Activated CD4-positive, alpha-beta memory T cell treated with anti-CD3 and anti-CD28 coated beads, Interleukin-2, amount 10 ng/mL, durations not matched to agents 7 days and 5 days (primary cell): ENCODE measurements around the gene TWSG1. TPM values are rescaled to one million over a fixed set of nuclear protein-coding genes. Genes with fewer than 3 reads are reported as not detected.

Experiments
- CTCF ChIA-PET: fragments of 350-600 bp; sonication (Branson Sonifier 250); formaldehyde crosslinking; loops from one replicate; lab custom pipeline; 2021; ENCODE audit warnings: antibody characterized with exemption, inconsistent platforms; lab: Charles Lee
- POLR2A ChIA-PET: fragments of 350-600 bp; sonication (Branson Sonifier 250); formaldehyde crosslinking; loops from one replicate; lab custom pipeline; 2021; ENCODE audit warnings: antibody characterized with exemption; lab: Charles Lee
- DNase-seq: peaks from one replicate; pipeline ENCODE4 v3.0.0-alpha.2; 2020
- H3K27ac Mint-ChIP-seq: one replicate; pipeline ENCODE4 v1.8.0; 2021; ENCODE audit warnings: mild to moderate bottlenecking, mixed read lengths
- H3K27me3 Mint-ChIP-seq: one replicate; pipeline ENCODE4 v1.8.0; 2021; ENCODE audit warnings: mixed read lengths
- H3K36me3 Mint-ChIP-seq: one replicate; pipeline ENCODE4 v1.8.0; 2021; ENCODE audit warnings: low read depth, mixed read lengths
- H3K4me1 Mint-ChIP-seq: one replicate; pipeline ENCODE4 v1.8.0; 2021; ENCODE audit warnings: mixed read lengths
- H3K4me3 Mint-ChIP-seq: one replicate; pipeline ENCODE4 v1.8.0; 2021; ENCODE audit warnings: mild to moderate bottlenecking, mixed read lengths
- H3K9me3 Mint-ChIP-seq: one replicate; pipeline ENCODE4 v1.8.0; 2021; ENCODE audit warnings: mixed read lengths
- total RNA-seq, 2 experiments: library from RNA; stranded (reverse); gene quantifications; one replicate each; pipeline ENCODE4 v1.2.3, GENCODE V29; 2021

TWSG1 gene
- total RNA-seq, 2 experiments from 2014 or later = 8.6 to 9.6 TPM

DNA sequence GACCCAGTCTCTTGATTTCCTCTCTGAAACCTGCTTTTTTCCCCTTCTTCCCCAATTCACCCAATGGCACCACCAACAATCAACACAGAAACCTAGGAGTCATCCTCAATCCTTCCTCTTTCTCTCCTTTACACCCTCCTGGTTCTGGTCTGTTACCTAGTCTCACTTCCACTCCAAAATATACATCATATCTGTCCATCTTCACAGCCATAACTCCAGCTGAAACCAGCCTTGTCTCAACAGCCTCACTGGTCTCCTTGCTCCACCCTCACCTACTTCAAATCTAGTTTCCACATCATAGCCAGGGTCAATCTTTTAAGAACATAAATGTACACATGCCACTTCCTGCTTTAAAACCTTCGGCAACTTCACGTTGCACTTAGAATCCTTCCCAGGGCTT is 11.8 kb upstream of the TWSG1 start:
- Mint-ChIP-seq H3K9me3 (peaks cover 3% of the 10 kb centered on the region), H3K4me3 (no peak overlapping the region), H3K27ac (no peak overlapping the region), H3K36me3 (no peaks in the 10 kb centered on the region), H3K4me1 (no peaks in the 10 kb centered on the region), H3K27me3 (peaks cover 22% of the 10 kb centered on the region)
- no peak for DNase-seq
- CTCF ChIA-PET = interaction anchor here (1.3 kb wide), 1 partner anchor 12 kb away, joined by 4 read pairs; the partner anchor contains the start of gene TWSG1
- POLR2A ChIA-PET = no interaction called here

DNA sequence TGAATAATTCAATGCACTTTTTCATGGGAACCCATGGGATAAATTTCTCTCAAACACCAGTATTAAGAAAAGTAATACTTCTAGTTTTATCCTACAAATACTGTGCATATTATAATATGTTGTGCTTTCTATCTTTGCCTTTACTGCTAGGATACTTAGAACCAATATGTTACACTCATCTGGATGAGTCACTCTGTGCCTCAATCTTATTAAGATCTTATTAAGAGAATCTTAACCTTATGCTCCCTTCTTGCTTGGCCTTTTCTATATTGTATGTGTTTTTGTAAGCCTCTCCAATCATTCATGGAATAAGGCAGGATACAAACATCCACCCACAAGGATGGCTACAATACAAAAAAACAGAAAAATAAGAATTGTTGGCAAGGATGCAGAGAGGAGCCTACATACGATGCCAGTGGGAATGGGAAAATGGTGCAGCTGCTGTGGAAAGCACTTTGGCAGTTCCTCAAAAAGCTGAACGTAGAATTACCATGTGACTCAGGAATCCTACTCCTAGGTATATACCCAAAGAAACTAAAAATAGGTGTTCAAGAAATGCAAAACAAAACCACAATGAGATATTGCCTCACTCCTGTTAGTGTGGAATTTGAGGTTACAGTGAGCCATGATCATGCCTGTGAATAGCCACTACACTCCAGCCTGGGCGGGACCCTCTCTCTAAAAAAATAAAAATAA is 10.7 kb upstream of the TWSG1 start:
- peaks cover 3% of the 10 kb centered on the region for H3K9me3 Mint-ChIP-seq
- H3K27ac Mint-ChIP-seq = no peak overlapping the region
- CTCF ChIA-PET = interaction anchor here (1.3 kb wide), 1 partner anchor 11 kb away, joined by 4 read pairs; the partner anchor contains the start of gene TWSG1
- no peaks in the 10 kb centered on the region for H3K36me3 Mint-ChIP-seq
- H3K27me3 Mint-ChIP-seq = peaks cover 23% of the 10 kb centered on the region
- POLR2A ChIA-PET = no interaction called here
- no peak overlapping the region for H3K4me3 Mint-ChIP-seq
- no peaks in the 10 kb centered on the region for H3K4me1 Mint-ChIP-seq
- no peak for DNase-seq

DNA sequence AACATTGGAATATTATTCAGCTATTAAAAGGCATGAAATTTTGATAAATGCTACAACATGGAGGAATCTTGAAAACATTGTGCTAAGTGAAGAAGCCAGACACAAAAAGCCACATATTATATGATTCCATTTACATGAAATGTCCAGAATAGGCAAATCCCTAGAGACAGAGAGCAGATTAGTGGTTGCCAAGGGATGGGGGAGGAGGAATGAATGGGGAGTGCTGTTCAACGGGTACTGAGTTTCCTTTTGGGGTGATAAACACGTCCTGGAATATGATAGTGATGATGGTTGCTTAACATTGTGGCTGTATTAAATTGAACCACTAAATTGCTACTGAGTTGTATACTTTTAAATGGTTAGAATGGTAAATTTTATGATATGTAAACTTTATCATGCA is 8.9 kb upstream of the TWSG1 start:
- ChIA-PET CTCF (no interaction called here), POLR2A (interaction anchor here (0.9 kb wide), 1 partner anchor 8 kb away, joined by 3 read pairs; the partner anchor contains the start of gene TWSG1)
- H3K9me3 Mint-ChIP-seq = no peaks in the 10 kb centered on the region
- no peaks in the 10 kb centered on the region for H3K36me3 Mint-ChIP-seq
- no peak for DNase-seq
- peaks cover 20% of the 10 kb centered on the region for H3K27me3 Mint-ChIP-seq
- no peak overlapping the region for H3K4me3 Mint-ChIP-seq
- H3K27ac Mint-ChIP-seq = no peak overlapping the region
- H3K4me1 Mint-ChIP-seq = no peaks in the 10 kb centered on the region

DNA sequence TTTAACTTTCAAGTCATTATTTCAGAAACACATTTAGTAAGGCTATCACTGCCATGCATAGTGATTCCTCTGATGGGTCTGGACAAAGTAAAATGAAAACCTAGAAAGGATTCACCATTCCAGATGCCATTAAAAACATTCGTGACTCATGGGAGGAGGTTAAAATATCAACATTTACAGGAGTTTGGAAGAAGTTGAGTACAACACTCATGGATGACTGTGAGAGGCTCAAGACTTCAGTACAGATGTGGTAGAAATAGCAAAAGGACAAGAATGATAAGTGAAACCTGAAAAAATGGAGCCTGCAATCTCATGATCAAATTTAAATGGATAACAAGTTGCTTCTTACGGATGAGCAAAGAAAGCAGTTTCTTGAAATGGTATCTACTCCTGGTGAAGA is 5.8 kb upstream of the TWSG1 start:
- POLR2A ChIA-PET = no interaction called here
- Mint-ChIP-seq H3K4me1 (peaks cover 2% of the 10 kb centered on the region), H3K9me3 (no peaks in the 10 kb centered on the region), H3K27ac (no peak overlapping the region), H3K4me3 (no peak overlapping the region), H3K36me3 (no peaks in the 10 kb centered on the region), H3K27me3 (peaks cover 24% of the 10 kb centered on the region)
- CTCF ChIA-PET = no interaction called here
- DNase-seq = no peak

DNA sequence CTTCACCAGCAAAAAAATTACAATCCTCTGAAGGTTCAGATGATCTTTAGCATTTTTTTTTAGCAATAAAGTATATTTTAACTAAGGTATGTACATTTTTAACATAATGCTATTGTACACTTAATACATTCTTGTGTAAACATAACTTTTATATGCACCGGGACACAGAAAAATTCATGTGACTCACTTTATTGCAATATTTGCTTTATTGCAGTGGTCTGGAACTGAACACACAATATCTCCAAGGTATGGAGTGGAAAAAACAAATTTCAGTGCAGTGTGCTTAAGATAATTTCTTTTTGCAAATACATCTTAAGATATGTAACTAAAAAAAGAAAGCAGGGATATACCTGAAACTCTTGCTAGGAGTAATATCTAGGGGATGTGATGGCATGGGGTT is 5.1 kb upstream of the TWSG1 start:
- POLR2A ChIA-PET = no interaction called here
- H3K27me3 Mint-ChIP-seq = peaks cover 28% of the 10 kb centered on the region
- no peak overlapping the region for H3K4me3 Mint-ChIP-seq
- H3K36me3 Mint-ChIP-seq = no peaks in the 10 kb centered on the region
- DNase-seq = no peak
- no peak overlapping the region for H3K27ac Mint-ChIP-seq
- H3K4me1 Mint-ChIP-seq = peaks cover 7% of the 10 kb centered on the region
- no peaks in the 10 kb centered on the region for H3K9me3 Mint-ChIP-seq
- CTCF ChIA-PET = no interaction called here

DNA sequence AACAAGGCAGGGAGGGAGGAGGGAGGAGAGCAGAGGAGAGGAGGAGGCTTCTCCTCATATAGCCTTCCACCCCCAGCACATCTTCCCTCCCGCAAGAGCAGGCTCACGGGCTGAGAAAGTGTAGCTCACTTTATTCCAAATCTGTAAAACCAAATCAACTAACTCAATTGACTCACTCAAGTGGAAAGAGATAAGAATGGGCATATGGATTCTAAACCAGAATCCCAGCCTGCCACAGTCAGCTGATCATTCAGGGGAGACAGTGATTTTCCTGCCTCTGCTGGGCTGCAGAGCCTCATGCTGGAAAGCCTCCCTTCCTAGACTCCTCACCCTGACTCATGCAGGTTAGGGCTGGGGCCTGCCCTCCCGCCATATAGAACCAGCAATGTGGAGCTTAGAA is 4.2 kb upstream of the TWSG1 start:
- Mint-ChIP-seq H3K4me1 (peaks cover 10% of the 10 kb centered on the region), H3K36me3 (no peaks in the 10 kb centered on the region), H3K9me3 (no peaks in the 10 kb centered on the region), H3K4me3 (no peak overlapping the region), H3K27ac (no peak overlapping the region), H3K27me3 (peaks cover 28% of the 10 kb centered on the region)
- CTCF ChIA-PET = no interaction called here
- POLR2A ChIA-PET = no interaction called here
- DNase-seq = no peak

DNA sequence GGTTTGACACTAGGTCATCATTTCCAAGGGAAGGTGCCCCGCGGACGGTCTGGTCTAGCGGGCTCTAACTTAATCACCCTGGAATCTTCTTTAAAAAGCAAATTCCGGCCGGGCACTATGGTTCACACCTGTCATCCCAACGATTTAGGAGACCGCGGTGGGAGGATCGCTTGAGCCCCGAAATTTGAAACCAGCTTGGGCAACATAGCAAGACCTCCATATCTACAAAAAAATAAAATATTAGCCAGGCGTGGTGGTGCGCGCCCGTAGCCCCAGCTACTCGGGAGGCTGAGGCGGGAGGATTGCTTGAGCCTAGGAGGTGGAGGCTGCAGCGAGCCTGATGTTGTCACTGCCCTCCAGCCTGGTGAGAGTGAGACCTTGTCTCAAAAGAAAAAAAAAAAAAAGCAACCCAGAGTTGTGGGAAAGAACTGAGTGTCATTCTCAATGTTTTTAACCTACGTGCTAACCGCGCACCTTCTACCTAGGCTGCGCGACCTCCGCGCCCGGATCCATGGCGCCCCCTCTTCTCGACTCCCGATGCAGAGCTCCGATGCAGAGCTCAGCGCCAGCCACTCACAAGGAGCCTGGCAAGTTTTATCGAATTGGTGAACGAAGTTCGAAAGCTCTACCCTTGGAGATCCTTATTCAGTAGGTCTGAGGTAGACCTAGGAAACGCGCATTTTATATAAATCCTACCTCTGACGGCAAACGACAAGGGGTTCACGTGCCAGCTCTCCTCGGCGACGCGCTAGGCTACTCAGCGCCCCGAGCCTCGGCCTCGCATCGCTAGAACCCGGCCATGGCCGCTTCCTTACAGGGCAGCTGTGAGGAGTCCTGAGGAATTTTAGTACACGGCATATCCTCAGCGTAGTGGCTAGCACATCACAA is 888 bp upstream of the TWSG1 start:
- ChIA-PET POLR2A (interaction anchor here (0.9 to 1.6 kb wide), 10 partner anchors 8 to 581 kb away, joined by 3 to 7 read pairs (median 4); partner anchors contain the start of genes ANKRD12, NDUFV2 and VAPA), CTCF (interaction anchor here (0.7 to 1.6 kb wide), 7 partner anchors 11 to 259 kb away, joined by 3 to 4 read pairs (median 3); no protein-coding TSS in a partner anchor)
- H3K9me3 Mint-ChIP-seq = no peaks in the 10 kb centered on the region
- no peak for DNase-seq
- peak overlapping the region; percentile 87 for H3K4me3 Mint-ChIP-seq
- peaks cover 18% of the 10 kb centered on the region for H3K27me3 Mint-ChIP-seq
- H3K36me3 Mint-ChIP-seq = no peaks in the 10 kb centered on the region
- H3K27ac Mint-ChIP-seq = peak overlapping the region; percentile 47
- peaks cover 33% of the 10 kb centered on the region for H3K4me1 Mint-ChIP-seq

DNA sequence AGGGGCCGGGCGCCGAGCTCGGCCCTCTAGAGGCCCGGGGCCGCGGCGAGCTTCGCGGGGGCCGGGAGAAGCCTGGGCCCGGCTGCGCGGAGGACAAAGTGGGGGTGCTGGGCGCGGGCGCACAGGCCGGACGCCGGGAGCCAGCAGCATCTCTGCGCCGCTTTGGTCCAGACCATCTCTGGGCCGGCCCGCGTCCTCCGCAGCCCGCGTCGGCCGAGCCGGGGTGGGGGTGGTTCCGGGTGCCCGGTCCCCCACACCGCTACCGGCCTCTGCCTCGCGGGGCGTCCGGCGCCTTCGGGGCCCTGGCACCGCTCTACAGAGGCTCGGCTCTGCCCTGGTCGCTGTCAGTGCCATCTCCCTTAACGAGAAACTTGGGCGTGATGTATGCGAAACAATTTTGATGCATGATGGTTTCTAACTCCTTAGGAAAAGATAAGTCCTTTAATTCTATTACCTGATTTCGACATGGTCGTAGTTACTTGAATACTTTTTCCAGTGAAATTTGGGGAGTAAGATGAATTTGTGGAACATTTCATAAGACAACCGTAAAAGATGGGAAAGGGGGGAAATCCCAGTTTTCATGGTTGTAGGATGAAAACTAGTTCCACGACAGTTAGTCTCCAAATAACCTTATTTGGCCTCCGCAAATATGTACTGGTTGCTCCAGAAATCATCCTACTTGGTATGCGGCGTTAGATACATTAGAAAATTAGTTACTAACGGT is 562 bp downstream of the TWSG1 start:
- H3K4me1 Mint-ChIP-seq = peaks cover 33% of the 10 kb centered on the region
- no peaks in the 10 kb centered on the region for H3K9me3 Mint-ChIP-seq
- POLR2A ChIA-PET = interaction anchor here (0.6 to 1.6 kb wide), 11 partner anchors 141 to 580 kb away, joined by 3 to 7 read pairs (median 3); partner anchors contain the start of genes ANKRD12, NDUFV2 and VAPA
- H3K36me3 Mint-ChIP-seq = peaks cover 2% of the 10 kb centered on the region
- H3K4me3 Mint-ChIP-seq = peak overlapping the region; percentile 87
- peaks cover 15% of the 10 kb centered on the region for H3K27me3 Mint-ChIP-seq
- DNase-seq = peak; percentile 44
- CTCF ChIA-PET = interaction anchor here (0.9 to 1.6 kb wide), 4 partner anchors 9 to 261 kb away, joined by 3 to 4 read pairs (median 4); no protein-coding TSS in a partner anchor
- H3K27ac Mint-ChIP-seq = no peak overlapping the region

DNA sequence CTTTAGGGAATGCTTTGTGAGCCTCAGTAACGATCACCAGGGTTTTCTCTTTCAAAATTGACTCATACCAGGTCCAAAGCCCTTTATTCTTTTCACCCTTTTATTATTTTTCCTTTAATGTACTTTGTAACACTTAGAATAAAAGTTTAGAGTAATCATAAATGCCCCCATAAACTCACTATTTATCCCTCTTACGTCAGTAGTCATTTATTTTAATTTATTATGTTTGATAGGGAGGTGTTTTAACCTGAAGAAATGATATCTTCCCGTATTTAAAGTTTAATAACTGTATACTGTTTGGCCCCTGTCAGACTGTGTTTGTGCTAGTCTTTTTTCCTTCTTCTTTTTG is 1.1 kb downstream of the TWSG1 start:
- DNase-seq = no peak
- H3K9me3 Mint-ChIP-seq = no peaks in the 10 kb centered on the region
- CTCF ChIA-PET = no interaction called here
- peak overlapping the region; percentile 87 for H3K4me3 Mint-ChIP-seq
- peaks cover 15% of the 10 kb centered on the region for H3K27me3 Mint-ChIP-seq
- no peak overlapping the region for H3K27ac Mint-ChIP-seq
- H3K36me3 Mint-ChIP-seq = peaks cover 6% of the 10 kb centered on the region
- peaks cover 33% of the 10 kb centered on the region for H3K4me1 Mint-ChIP-seq
- POLR2A ChIA-PET = no interaction called here

DNA sequence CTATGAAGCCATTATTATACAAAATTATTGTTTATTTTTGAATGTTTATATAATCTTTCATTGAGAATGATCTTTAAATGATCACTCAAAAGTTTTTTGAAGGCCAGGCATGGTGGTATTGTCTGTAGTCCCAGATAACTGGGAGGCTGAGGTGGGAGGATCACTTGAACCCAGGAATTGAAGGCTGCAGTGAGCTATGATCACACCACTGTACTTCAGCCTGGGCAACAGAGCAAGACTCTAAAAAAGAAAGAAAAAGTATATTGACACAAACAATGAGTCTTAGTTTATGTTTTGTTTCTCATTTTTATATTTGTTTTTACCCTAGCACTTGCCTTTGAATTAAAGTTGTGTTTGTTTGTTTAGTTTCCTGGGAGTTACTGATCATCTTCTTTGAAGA is 2.3 kb downstream of the TWSG1 start:
- Mint-ChIP-seq H3K27me3 (peaks cover 9% of the 10 kb centered on the region), H3K4me3 (no peak overlapping the region), H3K9me3 (no peaks in the 10 kb centered on the region), H3K27ac (no peak overlapping the region), H3K4me1 (peaks cover 34% of the 10 kb centered on the region), H3K36me3 (peaks cover 8% of the 10 kb centered on the region)
- DNase-seq = no peak
- ChIA-PET POLR2A (no interaction called here), CTCF (interaction anchor here (0.7 kb wide), 1 partner anchor 177 kb away, joined by 3 read pairs; no protein-coding TSS in a partner anchor)

DNA sequence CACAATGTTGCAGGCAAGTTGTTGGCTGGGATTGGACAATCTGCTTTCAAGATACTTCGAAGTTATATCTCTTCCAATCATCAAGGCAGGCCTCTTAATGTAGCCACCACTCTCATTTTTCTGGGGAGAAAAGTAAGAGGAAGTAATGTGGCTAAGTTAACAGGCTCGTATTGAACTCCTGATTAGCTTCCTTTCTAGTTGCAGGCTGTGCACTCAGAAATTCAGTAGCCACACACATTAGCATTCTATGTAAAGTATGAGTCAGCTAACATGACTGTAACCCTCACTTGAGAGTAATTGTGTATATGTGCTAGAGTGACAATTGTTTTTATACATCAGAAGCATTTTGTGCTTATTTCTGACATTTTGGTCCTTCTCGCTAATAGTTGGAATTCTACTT is 3.3 kb downstream of the TWSG1 start:
- CTCF ChIA-PET = interaction anchor here (2.2 kb wide), 1 partner anchor 179 kb away, joined by 5 read pairs; no protein-coding TSS in a partner anchor
- peak overlapping the region; percentile 37 for H3K27ac Mint-ChIP-seq
- no peaks in the 10 kb centered on the region for H3K9me3 Mint-ChIP-seq
- peaks cover 6% of the 10 kb centered on the region for H3K27me3 Mint-ChIP-seq
- no peak overlapping the region for H3K4me3 Mint-ChIP-seq
- peaks cover 34% of the 10 kb centered on the region for H3K4me1 Mint-ChIP-seq
- POLR2A ChIA-PET = interaction anchor here (1.2 kb wide), 1 partner anchor 137 kb away, joined by 3 read pairs; the partner anchor contains the start of gene RALBP1
- peaks cover 8% of the 10 kb centered on the region for H3K36me3 Mint-ChIP-seq
- DNase-seq = no peak

DNA sequence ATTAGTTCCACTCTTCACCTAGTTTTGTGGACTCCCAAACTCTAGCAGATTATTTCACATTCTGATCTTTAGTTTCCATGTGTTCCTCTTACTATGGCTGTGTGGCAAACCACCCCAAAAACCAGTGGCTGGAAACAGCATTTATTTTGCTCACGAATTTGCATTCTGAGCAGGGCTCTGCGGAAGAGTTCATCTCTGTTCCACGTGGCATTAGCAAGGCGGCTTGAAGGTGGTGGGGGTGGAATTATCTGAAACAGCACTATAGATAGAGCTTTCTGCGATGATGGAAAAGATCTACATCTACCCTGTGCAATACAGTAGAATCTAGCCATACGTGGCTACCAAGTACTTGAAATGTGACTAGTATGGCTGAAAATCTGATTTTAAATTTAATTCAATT is 5.9 kb downstream of the TWSG1 start:
- no peak overlapping the region for H3K27ac Mint-ChIP-seq
- no peaks in the 10 kb centered on the region for H3K27me3 Mint-ChIP-seq
- peaks cover 24% of the 10 kb centered on the region for H3K4me1 Mint-ChIP-seq
- POLR2A ChIA-PET = no interaction called here
- H3K9me3 Mint-ChIP-seq = no peaks in the 10 kb centered on the region
- H3K36me3 Mint-ChIP-seq = peaks cover 21% of the 10 kb centered on the region
- no peak overlapping the region for H3K4me3 Mint-ChIP-seq
- CTCF ChIA-PET = no interaction called here
- no peak for DNase-seq
